Measurements from ENCODE around the gene CRYZL1. TPM values are rescaled to one million over a fixed set of nuclear protein-coding genes. Genes with fewer than 3 reads are reported as not detected.

Gene CRYZL1
- total RNA-seq, 6 experiments from 2014 or later, result 9.7 to 16.3 (median 13.2) TPM

DNA sequence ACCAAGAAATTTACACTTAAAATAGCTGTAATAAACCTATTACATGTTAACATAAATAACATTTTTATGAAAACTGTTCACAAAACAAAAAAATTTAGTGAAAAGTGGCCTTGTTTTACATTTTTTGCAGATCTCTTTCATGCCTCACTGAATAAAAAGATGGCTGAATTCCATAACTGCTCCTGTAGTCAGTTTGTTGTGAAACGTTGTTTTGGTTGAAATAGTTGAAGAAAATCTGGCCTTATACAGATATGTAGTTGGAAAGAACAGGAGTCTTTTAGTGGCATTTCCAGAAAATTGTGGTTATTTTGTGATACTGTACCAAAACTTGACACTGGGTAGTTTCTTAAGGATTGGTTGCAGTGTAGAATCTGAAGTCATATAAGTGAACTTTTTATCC lies 18.9 kb upstream of the CRYZL1 start:
- H3K9me3 ChIP-seq, result no peaks in the 10 kb centered on the region
- no peaks in the 10 kb centered on the region for H3K27me3 ChIP-seq
- DNase-seq (no peak), ATAC-seq (no peak)
- 69% methylated on average over 1 of the region's 1 CpG for WGBS (ENCODE audit: insufficient coverage, low coverage, low lambda C conversion rate, missing lambda C conversion rate)
- H3K36me3 ChIP-seq, result no peaks in the 10 kb centered on the region
- H3K4me1 ChIP-seq, result peaks cover 0 to 24% (median 9%) of the 10 kb centered on the region in 4 donors
- intact Hi-C loops (cut with DNase I), result no loop called here
- TF ChIP-seq, protein P1, sequence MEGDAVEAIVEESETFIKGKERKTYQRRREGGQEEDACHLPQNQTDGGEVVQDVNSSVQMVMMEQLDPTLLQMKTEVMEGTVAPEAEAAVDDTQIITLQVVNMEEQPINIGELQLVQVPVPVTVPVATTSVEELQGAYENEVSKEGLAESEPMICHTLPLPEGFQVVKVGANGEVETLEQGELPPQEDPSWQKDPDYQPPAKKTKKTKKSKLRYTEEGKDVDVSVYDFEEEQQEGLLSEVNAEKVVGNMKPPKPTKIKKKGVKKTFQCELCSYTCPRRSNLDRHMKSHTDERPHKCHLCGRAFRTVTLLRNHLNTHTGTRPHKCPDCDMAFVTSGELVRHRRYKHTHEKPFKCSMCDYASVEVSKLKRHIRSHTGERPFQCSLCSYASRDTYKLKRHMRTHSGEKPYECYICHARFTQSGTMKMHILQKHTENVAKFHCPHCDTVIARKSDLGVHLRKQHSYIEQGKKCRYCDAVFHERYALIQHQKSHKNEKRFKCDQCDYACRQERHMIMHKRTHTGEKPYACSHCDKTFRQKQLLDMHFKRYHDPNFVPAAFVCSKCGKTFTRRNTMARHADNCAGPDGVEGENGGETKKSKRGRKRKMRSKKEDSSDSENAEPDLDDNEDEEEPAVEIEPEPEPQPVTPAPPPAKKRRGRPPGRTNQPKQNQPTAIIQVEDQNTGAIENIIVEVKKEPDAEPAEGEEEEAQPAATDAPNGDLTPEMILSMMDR (IDR thresholded peaks at IDR 0.05), result no peak
- no peak for TF ChIP-seq POLR2A (IDR thresholded peaks at IDR 0.05)
- H3K27ac ChIP-seq, result no peak overlapping the region
- no peak overlapping the region for H3K4me3 ChIP-seq

DNA sequence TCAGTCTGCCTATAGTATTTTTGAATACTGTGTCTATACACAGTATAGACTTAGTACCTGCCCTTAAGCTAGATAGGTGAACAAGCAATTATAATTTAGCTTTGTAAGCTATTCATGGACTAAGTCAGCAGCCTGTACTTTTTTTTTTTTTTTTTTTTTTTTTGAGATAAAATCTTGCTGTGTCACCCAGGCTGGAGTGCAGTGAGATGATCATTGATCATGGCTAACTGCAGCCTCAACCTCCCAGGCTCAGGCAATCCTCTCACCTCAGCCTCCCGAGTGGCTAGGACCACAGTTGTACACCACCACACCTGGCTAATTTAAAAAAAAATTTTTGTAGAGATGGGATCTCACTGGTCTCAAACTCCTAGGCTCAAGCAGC lies 18.0 kb upstream of the CRYZL1 start:
- ATAC-seq, result peak in 2 of 4 donors; percentile 6 to 22
- TF ChIP-seq, protein P1 (IDR thresholded peaks at IDR 0.05), result no peak
- WGBS (ENCODE audit: insufficient coverage, low coverage, low lambda C conversion rate, missing lambda C conversion rate), result 100% methylated on average over 1 of the region's 1 CpG
- H3K27ac ChIP-seq, result no peak overlapping the region
- no peaks in the 10 kb centered on the region for H3K27me3 ChIP-seq
- H3K9me3 ChIP-seq, result no peaks in the 10 kb centered on the region
- no peaks in the 10 kb centered on the region for H3K36me3 ChIP-seq
- peaks cover 0 to 27% (median 10%) of the 10 kb centered on the region in 4 donors for H3K4me1 ChIP-seq
- DNase-seq, result no peak
- no peak overlapping the region for H3K4me3 ChIP-seq
- intact Hi-C loops (cut with DNase I), result loop anchor here in 1 of 2 donors (10.0 kb wide), 1 partner anchor 235 kb away; no protein-coding TSS in a partner anchor

DNA sequence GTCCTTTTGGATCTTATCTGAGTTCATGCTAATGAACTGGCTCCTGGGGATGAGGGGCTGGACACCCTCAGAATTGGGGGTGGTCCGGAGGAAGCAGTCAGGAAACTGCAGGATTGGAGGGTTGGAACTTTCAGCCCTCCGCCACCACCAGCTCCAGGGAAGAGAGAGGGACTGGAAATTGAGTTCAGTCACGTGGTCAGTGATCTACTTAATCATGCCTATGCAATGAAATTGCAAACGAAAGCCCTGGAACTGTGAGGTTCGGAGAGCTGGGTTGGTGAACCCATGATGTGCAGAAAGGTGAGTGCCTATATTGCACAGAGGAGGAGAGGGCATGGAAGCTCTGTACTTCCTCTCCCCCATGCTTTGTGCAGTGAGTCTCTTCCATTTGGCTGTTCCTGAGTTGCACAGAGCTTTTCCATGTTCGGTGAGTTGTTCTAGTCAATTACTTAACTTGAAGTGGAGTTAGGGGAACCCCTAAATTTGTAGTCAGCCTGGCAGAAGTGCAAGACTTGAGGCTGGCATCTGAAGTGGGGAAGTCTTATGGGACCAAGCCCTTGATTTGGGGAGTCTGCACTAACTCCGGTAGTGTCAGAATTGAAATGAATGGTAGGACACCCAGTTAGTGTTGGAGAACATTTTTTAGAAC lies 17.5 kb upstream of the CRYZL1 start:
- H3K4me3 ChIP-seq, result no peak overlapping the region
- 76% methylated on average over 5 of the region's 7 CpGs for WGBS (ENCODE audit: insufficient coverage, low coverage, low lambda C conversion rate, missing lambda C conversion rate)
- TF ChIP-seq, protein P1 (IDR thresholded peaks at IDR 0.05), result no peak
- no peak for TF ChIP-seq POLR2A (IDR thresholded peaks at IDR 0.05)
- H3K4me1 ChIP-seq, result peaks cover 0 to 27% (median 10%) of the 10 kb centered on the region in 4 donors
- no peak overlapping the region for H3K27ac ChIP-seq
- no peaks in the 10 kb centered on the region for H3K36me3 ChIP-seq
- intact Hi-C loops (cut with DNase I), result loop anchor here in 1 of 2 donors (10.0 kb wide), 1 partner anchor 236 kb away; no protein-coding TSS in a partner anchor
- DNase-seq (no peak), ATAC-seq (no peak)
- H3K9me3 ChIP-seq, result no peaks in the 10 kb centered on the region
- H3K27me3 ChIP-seq, result no peaks in the 10 kb centered on the region

DNA sequence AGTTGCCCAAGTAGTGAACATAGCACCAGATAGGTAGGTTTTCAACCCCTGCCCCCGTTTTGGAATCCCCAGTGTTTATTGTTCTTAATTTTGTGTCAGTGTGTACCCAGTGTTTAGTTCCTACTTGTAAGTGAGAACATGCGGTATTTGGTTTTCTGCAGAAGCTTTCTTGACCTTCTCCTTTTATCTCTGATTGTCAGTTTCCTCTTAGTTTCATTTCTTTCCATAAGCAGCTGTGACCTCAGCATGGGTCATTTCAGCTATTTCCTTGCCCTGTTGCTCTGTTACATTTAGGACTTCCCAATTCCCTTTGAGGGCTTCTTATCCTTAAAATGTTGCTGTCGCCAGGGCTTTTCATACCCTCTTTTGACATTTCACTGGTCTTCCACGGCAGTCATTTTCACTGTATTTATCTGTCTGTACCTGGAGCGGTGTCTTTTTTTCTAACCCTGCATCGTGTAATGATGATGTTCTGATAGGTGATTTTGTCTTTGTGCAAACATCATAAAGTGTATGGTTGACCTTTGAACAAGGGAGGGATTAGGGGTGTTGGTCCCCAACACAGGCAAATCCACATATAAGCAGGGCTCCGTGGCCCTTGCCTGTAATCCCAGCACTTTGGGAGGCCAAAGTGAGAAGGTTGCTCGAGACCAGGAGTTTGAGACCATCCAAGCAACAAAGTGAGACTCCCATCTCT lies 15.7 kb upstream of the CRYZL1 start:
- Histone ChIP-seq H3K4me3 (no peak overlapping the region), H3K27ac (peak overlapping the region in 2 of 3 donors; percentile 3 to 16), H3K27me3 (no peaks in the 10 kb centered on the region), H3K36me3 (no peaks in the 10 kb centered on the region), H3K9me3 (no peaks in the 10 kb centered on the region), H3K4me1 (peaks cover 0 to 27% (median 10%) of the 10 kb centered on the region in 4 donors)
- intact Hi-C loops (cut with DNase I), result loop anchor here in 1 of 2 donors (10.0 kb wide), 1 partner anchor 238 kb away; no protein-coding TSS in a partner anchor
- TF ChIP-seq, protein P1 (IDR thresholded peaks at IDR 0.05), result no peak
- TF ChIP-seq POLR2A (IDR thresholded peaks at IDR 0.05), result no peak
- DNase-seq (no peak), ATAC-seq (peak; percentile 42 to 75 (median 63))
- WGBS (ENCODE audit: insufficient coverage, low coverage, low lambda C conversion rate, missing lambda C conversion rate), result 54% methylated on average over 8 of the region's 8 CpGs
